ENCODE measurements around the gene WDR82.

GRCh38 chr3:52256622-52257021, 21.8 kb downstream of the WDR82 start:
- no peak for TF ChIP-seq CTCF (IDR thresholded peaks at IDR 0.05)
- no peak for TF ChIP-seq EZH2 (IDR thresholded peaks at IDR 0.05)

Data from neural progenitor cell (in vitro differentiated cells).